Measurements from ENCODE around the gene SETBP1.

SETBP1 gene

DNA sequence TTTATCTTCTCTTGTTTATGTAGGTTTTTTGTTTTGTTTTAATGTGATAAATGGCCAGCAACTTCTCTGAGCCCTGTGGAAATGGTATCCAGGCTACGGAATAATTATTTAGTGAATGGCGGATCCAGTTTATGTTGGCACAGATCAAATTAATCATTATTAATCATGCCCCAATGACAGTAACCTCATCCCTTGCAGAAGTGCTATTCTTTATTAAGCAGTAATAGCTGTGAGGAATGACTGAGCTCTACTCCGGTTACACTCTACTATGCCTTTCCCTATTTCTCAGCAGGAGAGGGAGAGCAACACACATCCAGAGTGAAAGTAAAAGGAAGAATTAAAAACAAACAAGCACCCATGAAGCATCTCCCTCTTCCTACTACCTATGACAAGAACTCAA is 84.8 kb downstream of the SETBP1 start:
- no peak for DNase-seq

DNA sequence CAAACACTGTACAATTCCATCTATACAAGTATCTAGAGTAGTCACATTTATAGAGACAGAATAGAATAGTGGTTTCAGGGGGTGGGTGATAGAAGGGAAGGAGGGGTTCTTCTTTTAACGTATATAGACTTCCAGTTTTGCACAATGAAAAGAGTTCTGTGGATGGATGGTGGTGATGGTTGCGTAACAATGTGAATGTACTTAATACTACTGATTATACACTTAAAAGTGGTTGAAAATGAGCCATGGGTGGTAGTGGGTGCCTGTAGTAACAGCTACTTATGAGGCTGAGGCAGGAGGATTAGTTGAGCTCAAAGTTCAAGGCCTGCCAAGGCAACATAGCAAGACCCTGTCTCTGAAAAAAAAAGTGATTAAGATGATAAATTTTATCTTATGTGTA is 85.8 kb downstream of the SETBP1 start:
- DNase-seq = no peak

DNA sequence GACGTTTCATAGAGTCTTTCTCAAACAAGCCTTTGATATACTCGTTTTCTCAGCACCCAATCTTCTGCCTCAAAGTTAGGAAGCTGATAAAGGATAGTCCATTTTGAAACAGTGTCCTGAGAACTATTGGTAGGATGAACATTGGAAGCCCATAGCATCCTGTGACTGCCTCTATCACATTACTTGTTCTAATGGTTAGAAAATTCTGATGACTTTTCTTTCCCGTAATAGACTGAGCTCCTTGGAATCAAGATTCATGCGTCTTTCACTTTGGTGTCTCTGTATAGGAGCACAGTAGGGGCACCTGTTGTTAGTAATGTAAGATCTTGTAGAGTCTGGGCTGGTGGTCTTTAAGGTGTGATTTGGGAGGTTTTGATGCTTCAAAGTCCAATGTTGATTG is 87.1 kb downstream of the SETBP1 start:
- no peak for DNase-seq

DNA sequence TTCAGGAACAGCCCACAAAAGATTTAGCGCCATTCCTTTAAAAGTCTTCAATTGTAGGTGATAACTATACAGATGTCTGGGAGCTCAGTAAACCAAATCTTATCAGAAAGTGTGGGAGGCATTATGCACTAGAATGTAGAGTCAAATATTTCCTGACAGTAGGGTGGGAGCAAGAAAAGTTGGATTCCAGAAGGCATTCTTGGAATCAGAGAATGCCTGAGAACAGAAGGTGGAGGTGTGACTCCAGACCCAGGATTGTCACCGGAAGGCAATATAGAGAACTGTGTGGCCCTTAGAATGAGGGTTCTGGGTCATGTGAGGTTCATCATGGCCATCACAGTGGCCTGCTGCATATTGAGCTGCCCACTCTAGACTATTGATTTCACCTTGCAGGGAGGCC is 90.0 kb downstream of the SETBP1 start:
- no peak for DNase-seq

DNA sequence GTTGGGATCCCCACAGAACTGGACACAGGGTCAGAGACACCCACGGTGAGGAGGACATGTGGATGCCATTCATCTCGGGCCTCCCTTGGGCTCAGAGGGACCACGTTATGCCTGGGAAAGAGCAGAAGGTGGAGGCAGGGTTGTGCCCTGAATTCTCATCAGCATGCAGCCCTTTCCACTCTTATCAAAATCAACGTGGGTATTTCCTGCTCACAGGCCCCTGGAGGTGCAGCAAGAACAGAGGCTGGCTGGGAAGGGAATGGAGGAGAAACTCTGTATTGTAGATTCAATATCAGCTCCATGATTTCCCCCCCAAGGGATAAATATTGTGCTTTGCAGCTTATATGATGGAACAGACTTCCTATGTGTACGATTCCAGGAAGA is 90.9 kb downstream of the SETBP1 start:
- DNase-seq = no peak

DNA sequence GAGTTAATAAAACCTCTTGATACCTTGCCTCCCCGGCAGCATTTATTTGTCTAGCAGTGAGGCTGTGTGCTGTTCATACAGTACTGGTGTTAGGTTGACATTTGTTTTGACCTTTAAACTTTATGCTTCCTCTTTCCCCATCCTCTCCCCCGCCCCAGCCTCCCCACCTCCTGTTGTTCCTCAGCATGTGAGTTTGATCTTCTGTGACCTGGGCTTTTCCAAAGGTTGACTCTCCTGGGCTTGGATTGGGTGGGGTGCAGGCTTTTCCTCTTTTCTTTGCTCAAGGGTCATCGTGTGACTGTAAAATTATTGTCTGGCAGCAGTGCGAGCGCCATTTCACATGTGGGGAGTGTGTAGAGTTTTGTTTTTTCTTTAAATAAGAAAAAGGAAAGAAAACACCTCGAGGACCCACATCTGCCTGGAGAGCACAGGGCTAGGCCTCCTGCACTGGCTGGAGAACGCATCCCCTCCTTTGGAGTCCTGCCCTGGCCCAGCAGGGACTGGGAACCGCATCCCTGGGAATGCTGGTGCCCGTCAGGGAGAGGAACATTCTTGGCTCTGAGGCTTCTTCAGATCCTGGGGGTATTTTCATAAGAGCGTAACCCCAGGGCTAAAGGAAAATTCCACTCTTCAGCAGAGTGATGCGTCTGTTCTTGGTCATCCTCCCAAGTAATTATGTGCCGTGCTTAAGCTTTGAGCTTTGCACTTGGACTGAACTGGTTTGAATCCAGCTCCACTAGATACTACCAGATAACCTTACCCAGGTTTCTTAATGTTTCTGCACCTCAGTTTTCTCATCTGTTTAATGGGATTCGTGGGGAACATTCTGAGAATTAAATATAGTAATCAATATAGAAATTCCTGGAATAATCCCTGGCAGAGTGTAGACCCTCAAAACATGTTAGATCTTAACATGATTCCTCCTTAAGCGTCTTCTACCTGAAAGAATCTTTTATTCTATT is 91.5 kb downstream of the SETBP1 start:
- DNase-seq = no peak

DNA sequence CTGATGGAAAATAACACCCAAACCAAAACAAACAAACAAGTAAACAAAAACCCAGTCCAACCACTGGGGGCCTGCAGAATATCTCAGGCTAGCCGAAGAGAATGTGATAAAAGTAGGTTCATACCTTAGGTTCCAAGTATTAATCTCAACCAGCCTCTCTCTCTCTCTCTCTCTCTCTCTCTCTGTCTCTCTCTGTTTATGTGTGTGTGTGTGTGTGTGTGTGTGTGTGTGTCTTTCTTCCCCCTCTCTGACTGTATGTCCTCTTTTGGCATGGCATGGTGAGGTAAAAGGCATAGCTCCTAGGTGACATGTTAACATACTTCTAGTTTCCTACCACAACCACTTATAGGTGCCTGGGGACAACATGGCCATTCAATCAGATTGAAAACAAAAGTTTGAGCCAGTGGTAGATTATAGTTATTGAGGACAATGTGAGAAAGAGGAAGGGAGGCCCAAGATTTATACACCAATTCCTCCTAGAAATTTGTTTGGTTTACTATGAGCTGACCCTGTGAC is 93.0 kb downstream of the SETBP1 start:
- DNase-seq = no peak

DNA sequence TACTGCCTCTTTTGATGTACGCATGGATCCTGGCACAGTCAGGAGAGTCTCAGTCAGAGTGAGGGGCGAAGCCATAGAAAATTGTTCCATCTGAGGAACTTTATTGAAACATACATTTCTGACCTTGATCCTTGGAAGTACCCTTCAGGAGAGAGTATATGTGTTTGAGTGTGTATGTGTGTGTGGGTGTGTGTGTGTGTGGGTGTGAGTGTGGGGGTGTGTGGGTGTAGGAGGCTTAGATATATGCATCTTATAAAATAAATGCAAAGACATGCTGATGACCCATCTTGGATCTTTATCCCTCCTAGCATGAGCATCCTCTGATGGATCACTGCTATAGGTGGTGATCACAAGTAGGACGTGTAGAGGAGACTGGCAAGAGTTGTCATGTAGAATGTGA is 93.5 kb downstream of the SETBP1 start:
- DNase-seq = no peak

DNA sequence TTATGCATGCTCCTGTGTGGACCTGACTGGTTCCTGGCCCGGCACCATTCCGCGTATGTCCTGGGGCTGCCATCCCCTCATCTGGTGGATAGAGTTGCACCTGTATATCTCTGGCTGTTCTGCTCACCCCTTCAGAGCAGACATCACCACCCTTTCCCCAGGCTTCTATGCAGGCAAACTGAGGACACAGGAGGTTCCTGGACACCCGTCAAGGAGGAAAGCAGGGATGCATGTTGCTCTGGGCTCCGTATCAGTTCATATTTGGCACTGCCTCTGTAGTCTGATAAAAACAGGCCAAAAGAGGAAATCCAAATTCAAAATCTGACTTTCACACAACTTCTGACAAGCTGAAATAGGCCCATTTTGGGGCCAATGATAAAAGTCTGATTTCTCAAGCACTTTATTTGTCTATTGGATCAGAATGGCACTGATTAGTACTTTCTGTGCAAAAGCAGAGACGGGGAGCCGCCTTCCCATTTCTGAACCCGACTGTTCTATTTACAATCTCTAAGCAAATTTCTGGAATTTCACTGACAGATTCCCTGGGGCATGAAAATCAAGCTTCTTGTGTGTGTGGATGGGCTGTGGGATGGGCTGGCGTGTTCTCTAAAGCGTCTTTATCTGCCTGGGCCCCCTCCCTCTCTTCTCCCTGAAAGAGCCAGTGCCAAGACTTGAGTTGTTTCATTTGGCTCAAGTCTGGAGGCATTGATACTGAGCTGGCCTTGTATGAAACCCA is 96.9 kb downstream of the SETBP1 start:
- DNase-seq = no peak

DNA sequence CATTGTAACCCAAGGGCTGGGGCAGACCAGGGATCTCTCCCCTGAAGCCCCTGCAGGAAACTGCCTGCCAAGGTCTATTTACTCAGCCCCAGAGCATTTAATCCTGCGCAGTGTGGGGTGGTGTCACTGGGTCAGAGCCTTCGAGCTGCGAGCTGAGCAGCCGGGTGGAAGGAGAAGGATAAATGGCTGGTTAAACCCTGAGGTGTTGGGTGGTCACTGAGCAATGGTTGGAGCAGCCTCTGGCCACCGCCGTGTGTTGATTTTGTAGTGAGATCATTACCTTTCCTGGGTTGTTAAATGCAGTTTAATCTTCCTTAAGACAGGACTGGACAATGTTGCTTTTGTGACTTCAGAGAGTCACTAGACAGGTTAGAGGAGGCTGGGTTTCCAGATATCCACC is 98.1 kb downstream of the SETBP1 start:
- no peak for DNase-seq

DNA sequence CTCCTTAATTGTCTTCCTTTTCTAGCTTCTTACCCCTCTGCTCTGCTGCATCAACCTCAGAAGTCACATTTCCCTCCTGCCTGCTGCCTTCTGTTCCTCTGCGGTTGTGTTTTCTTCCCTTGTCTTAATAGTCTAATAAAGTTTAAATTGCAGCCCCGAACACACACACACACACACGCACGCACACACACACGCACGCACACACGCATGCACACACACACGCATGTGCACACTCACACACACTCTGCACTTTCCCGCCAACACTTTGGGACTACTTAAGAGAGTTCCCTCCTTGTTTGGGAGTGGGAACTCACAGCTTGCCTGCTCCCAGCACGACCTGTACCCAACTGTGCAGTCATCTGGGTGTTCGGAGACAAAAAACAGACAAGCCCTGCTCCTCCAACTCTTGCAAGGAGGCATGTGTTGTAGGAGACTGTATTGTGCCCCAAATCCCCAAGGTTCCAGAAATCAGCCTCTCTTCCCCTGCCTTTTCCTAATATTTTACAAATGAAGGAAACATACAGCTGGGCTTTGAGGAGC is 99.1 kb downstream of the SETBP1 start:
- no peak for DNase-seq

DNA sequence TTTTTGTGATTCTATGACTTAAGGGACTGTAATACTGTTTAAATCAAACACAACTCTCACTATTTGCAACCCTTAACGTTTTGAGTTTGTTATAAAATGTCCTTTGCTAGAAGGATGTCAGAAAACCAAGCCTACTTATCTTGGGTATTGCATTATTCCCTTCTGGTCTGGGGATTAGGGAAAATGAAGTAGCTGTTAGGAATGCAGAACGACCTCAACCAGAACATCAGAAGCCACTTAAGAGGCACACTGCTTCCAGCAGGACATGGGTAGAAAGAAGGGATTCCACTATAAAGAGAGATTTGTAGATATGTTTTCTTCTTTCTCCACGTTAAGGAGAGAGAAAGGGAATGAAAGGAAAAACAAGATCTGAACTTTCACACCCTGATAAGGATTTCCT is 101.2 kb downstream of the SETBP1 start:
- no peak for DNase-seq

DNA sequence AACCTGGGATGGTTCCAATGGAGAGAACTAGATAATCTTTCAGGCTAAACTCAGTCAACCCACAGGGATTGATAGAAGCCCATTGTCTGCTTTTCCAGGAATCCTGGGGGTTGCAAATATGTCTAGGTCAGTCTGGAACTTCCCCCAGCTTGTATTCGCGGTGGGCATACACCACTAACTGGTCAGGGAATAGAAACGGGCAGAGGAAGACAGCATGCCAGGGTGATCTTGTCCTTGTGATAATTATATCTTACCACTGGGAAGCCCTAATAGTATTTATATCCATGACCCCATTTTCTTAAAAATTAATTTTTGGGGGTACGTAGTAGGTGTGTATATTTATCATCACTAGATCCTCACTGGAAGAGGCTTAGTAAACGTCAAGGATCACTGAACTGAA is 101.9 kb downstream of the SETBP1 start:
- no peak for DNase-seq

DNA sequence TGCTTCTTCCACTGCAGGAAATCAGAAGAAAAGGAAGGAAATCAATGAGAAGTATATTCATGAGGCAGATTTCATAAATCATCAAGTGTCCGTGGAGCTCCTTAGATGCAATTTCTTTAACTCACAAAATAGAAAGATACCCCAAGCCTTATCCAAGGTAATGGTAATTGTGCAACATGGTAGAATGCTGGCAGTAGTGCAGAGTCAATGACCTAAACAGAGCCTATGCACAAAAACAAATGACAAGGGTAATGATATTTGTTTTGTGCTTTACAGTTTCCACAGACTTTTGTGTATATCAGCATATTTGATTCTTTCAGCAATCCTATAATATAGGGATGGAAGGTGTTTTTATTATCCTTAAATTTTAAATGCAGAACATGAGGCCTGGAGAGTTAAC is 102.7 kb downstream of the SETBP1 start:
- no peak for DNase-seq

DNA sequence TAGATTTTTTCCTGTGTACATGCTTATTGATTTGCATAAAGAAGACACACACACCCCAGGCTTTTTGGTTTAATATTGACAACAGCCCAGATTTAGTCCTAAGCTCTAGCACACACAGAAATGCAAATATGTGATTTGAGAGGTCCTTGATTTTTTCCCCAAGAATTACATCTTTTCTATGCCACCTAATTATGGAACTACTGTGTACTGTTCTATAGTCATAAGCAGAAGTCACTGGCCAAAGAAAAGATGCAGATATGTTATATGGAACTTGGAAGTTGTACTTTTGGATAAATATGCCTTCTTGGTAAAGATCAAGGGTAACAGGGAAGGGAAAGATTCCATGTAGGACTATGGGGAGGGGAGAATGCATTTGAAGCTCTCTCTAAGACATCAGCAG is 105.6 kb downstream of the SETBP1 start:
- DNase-seq = no peak

DNA sequence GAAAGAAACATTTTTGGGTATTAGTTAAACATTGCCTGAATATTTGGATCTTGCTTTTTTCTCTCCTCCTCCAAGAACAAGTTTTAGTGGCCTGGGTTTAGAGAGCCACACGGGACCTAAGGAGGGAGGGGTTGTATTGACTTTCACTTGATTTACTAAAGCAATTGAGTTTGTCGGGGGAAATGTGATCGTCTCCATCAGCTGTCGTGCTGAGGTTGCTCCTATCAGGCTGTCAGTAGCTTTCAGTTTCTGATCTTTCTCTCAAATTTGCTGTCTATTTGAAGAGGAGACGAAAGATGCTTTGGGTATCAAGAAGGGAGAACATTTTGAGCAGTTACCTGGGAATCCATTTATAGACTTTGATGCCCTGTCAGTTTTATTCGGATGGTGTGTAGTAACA is 106.0 kb downstream of the SETBP1 start:
- no peak for DNase-seq

DNA sequence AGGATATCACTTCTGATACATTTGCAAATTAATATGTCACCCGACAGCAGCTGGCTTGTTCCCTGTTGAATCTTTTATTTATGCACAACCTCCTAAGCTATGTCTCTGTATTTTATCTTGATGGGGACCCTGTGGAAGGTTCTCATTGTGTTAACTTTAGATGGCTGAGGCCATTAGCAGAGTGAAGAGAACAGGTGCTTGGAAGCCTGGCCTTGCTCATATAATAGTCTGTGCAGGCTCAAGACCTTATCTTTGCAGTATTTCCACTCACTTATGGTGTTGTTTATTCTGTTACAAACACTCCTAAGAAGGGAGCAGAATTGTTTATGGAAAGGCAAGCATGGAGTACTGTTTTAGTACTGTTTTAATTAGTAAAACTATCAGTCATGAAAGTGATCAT is 107.6 kb downstream of the SETBP1 start:
- no peak for DNase-seq

DNA sequence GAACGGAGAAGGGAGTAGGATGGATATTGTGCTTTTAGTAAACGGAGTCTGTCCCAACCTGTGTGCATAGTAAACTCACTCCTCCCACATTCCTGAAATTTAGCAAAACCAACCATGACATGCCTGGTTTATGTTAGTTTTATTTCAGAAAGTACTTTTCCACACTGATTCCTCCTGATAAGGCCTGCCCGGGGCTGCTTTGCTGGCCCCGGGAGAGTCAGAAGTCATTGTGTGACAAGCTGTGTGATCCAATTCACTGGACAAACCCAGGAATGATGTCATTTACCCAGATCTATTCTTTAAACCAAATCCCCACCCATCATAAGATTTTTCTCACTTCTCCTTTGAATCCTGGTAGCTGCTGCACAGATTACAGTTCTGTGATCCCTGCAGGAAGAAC is 109.0 kb downstream of the SETBP1 start:
- no peak for DNase-seq

DNA sequence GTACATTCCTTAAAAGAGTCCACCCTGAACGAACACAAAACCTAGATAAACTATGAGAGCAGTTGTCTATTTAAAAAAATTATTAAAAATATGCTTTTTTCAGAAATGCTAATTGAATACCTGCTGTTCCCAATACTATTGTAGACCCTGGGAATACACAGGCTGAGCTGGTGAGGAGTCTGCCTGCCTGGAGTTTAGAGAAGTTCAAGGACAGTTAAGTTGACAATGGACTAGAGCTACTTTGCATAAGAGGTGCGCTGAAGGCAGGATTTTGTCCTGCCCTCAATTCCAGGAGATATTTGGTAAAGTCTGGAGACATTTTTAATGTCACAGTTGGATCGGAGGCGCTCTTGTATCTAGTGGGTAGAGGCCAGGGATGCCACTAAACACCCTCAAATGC is 110.2 kb downstream of the SETBP1 start:
- no peak for DNase-seq

DNA sequence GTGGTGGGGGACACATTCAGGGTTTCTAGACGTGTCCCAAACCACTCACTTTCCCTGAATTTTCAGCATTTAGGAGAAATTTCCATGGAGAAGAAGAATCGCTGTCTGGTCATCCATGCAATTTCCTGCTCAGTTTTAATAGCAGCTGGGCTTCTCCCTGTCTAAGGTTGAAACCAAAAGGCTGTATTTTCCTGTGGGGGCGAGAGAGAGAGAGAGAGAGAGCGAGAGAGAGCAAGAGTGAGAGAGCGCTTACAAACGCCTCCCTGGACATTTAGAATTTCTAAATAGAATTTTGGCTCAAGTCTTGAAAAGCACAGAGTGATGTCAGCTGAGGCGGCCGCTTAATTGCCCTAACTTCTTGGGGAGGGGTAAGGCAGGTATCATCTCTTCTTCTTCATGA is 110.8 kb downstream of the SETBP1 start:
- DNase-seq = no peak

DNA sequence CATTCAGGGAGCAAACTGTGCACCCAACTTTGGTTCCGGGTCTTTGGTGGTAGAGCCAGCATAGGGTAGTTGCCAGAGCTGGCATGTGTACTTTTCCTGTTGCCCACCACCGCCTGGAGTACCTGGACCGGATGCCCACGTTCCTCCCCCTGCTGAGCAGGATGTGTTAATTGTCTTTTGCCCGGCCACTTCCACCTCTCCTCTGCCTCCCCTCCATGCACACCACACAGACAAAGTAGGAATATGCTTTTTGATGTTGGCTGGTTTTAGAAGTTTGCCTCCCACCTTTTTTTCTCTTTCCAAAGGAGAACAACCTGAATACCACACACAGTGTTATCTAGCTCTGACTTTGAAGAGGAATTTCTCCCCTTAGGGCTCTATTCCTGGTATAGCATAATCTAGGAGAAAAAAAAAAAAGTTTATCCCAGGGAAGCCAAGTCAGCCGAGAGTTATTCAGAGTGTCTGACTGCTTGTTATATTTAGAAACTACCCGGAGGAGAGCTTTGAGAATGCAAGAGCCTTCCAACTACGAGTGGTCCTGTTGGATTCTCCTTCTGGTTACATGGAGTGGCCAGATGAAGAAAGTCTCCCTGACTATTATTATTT is 111.9 kb downstream of the SETBP1 start:
- no peak for DNase-seq

DNA sequence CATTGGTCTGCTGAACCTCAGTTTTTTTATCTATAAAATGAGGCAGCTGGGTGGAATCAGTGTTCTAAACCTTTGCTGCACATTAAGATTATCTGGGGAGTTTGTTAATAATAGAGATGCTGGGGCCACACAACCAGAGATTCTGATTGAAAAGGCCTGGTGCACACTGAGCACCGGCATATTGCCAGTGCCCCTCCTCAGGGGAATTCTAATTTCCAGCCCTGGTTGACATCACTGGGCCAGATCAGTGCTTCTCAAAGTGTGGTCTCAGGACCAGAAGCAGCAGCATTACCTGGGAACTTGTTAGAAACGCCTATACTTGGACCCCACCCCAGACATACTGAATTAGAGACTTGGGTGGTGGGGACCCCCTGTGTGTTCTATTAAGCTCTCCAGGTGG is 112.5 kb downstream of the SETBP1 start:
- no peak for DNase-seq

DNA sequence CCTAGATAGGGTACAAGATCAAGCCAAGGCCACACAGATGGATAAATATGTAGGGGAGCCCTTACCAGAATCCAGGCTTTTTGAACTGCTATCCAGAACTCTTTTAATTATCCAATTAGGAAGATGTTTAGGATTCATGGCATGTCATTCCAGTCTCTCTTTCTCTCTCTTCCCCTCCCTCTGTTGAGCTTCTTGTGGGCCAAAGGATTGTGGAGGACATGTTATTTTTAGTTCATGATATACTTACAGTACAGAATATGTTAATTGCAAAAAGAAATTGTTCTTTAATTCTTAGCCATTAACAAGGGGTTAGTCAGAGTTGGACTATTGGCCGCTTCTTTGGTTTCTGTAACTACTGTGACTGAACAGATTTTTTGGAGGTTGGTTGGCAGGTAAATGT is 113.0 kb downstream of the SETBP1 start:
- DNase-seq = no peak

DNA sequence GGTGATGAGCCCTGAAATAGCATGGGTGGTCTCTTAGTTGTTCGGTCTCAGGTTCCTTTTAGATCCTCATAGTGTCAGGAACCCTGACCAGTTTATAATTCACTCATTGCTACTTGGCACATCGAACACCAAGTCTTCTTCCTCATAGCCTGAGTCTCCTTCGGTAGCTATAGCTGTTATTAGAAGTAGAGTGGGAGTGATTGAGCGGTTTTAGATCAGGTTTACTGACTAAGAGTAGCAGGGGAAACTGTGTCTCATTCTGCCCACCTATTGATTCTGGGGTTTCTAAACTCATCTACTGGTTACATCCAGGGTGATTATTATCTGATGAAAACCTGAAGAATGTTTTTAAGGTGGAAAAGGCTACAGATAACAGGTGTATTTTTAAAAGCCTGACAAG is 114.6 kb downstream of the SETBP1 start:
- no peak for DNase-seq
